HG02943 (cell line): Measurements from ENCODE around the gene ATP2C2.

Experiments
- ATAC-seq: cut with Tn5 transposase; IDR thresholded peaks from one replicate; pipeline ENCODE4 v1.9.1; 2021; ENCODE audit warnings: mild to moderate bottlenecking, low read depth, moderate library complexity; ENCODE audit not compliant: unreplicated experiment

The ATP2C2 gene

GRCh38 chr16:84463221-84463620 is 94.9 kb downstream of the ATP2C2 start:
- ATAC-seq, result no peak

GRCh38 chr16:84464116-84464515 is 95.8 kb downstream of the ATP2C2 start:
- no peak for ATAC-seq

GRCh38 chr16:84465154-84465553 is 96.8 kb downstream of the ATP2C2 start:
- ATAC-seq, result no peak

GRCh38 chr16:84466692-84467091 is 98.4 kb downstream of the ATP2C2 start:
- no peak for ATAC-seq

- ATAC-seq, result no peak
These were observed 98.9 kb downstream of the ATP2C2 start for GRCh38 chr16:84467256-84467655.

- no peak for ATAC-seq
These were observed 99.4 kb downstream of the ATP2C2 start for GRCh38 chr16:84467709-84468108.

- no peak for ATAC-seq
These were observed 103.0 kb downstream of the ATP2C2 start for GRCh38 chr16:84471316-84471715.

- no peak for ATAC-seq
These were observed 103.6 kb downstream of the ATP2C2 start for GRCh38 chr16:84471966-84472365.

- no peak for ATAC-seq
These were observed 107.4 kb downstream of the ATP2C2 start for GRCh38 chr16:84475643-84476240.

GRCh38 chr16:84476401-84476800 is 108.1 kb downstream of the ATP2C2 start:
- no peak for ATAC-seq

- no peak for ATAC-seq
These were observed 109.3 kb downstream of the ATP2C2 start for GRCh38 chr16:84477661-84478060.

- ATAC-seq, result no peak
These were observed 110.0 kb downstream of the ATP2C2 start for GRCh38 chr16:84478172-84478947.

GRCh38 chr16:84479716-84480450 is 111.5 kb downstream of the ATP2C2 start:
- ATAC-seq, result no peak

GRCh38 chr16:84481051-84481735 is 112.9 kb downstream of the ATP2C2 start:
- no peak for ATAC-seq

GRCh38 chr16:84482001-84482891 is 113.9 kb downstream of the ATP2C2 start:
- ATAC-seq, result no peak

GRCh38 chr16:84482951-84483881 is 114.9 kb downstream of the ATP2C2 start:
- no peak for ATAC-seq

- ATAC-seq, result no peak
These were observed 115.7 kb downstream of the ATP2C2 start for GRCh38 chr16:84483882-84484565.

GRCh38 chr16:84484579-84485254 is 116.4 kb downstream of the ATP2C2 start:
- ATAC-seq, result no peak
